K562 (cell line): ENCODE data around the gene CCDC33. TPM values are rescaled to one million over a fixed set of nuclear protein-coding genes. Genes with fewer than 3 reads are reported as not detected.

Experiments used
- BCOR ChIP-seq: fragments of 450-650 bp; IDR thresholded peaks from 2 replicates; pipeline ENCODE4 v1.6.1; 2016
- CEBPZ ChIP-seq: fragments of 150-350 bp; IDR thresholded peaks from 2 replicates; pipeline ENCODE4 v1.6.1; 2014; ENCODE audit warnings: low read depth, mild to moderate bottlenecking, low read length, borderline replicate concordance
- DMBX1 ChIP-seq: fragments of 250-450 bp; sonication (Bioruptor Pico); IDR thresholded peaks from 2 replicates; pipeline ENCODE4 v1.8.0; 2022; ENCODE audit warnings: inconsistent platforms, mild to moderate bottlenecking, moderate library complexity, borderline replicate concordance
- MGA ChIP-seq: fragments of 450-650 bp; IDR thresholded peaks from 2 replicates; pipeline ENCODE4 v1.6.1; 2016; ENCODE audit warnings: mild to moderate bottlenecking, moderate library complexity
- polyA plus RNA-seq, 8 experiments: library from polyadenylated mRNA; depleted of rRNA in 4 of 8; stranded (reverse) in 5 of 8; unstranded in 3 of 8; fragments of >200 nt; fragmentation: Nextera tagmentation in 2 of 8; fragmentation: Illumina TruSeq in 1 of 8; extraction: Ambion mirVana in 2 of 8; extraction: Trizol in 1 of 8; gene quantifications; 2 replicates each; pipeline versions ENCODE4 v1.2.1 to v1.2.3, GENCODE V29; 2011 to 2014; ENCODE audit warnings: inconsistent platforms in 1 of 8, missing spikeins in 1 of 8
- total RNA-seq, 7 experiments: library from RNA; depleted of rRNA in 6 of 7; stranded (reverse); fragments of >200 nt in 6 of 7; fragmentation: Illumina TruSeq in 2 of 7; extraction: Trizol in 2 of 7; gene quantifications; 2 replicates each; pipeline versions ENCODE4 v1.2.1 to v1.2.3, GENCODE V29; 2011 to 2021; ENCODE audit warnings: low replicate concordance in 1 of 7

Gene CCDC33
- total and polyA plus RNA-seq, 9 of the 15 experiments (the other 6 are each of a cell fraction or from before 2014, with no cell fraction given) = 0.08 to 1.1 (median 0.15) TPM; not detected in 4

- TF ChIP-seq MGA (no peak), BCOR (no peak), CEBPZ (no peak), DMBX1 (CRISPR knock-in tag) (no peak)
Observed at GRCh38 chr15:74203914-74204431, 32.2 kb upstream of the CCDC33 start (continued).
